Adrenal gland (tissue), 12 donors: Measurements from ENCODE around the gene TTF1. TPM values are rescaled to one million over a fixed set of nuclear protein-coding genes. Genes with fewer than 3 reads are reported as not detected.

Experiments used
- DNase-seq, 7 donors: peaks; one replicate each; pipeline ENCODE4 v3.0.0-alpha.2; 2019 to 2020
- H3K27ac ChIP-seq, 5 donors: fragments of 200-600 bp; sonication (generic) in 4 of 5; 1 replicate in 3 of 5; 2 replicates in 2 of 5; pipeline versions ENCODE4 v1.5.1 to v1.8.0; 2016 to 2020; ENCODE audit warnings: mild to moderate bottlenecking in 1 of 5
- H3K27me3 ChIP-seq: fragments of 200-600 bp; 2 replicates; pipeline ENCODE4 v1.8.0; 2021
- H3K36me3 ChIP-seq, 2 donors: fragments of 200-600 bp; replicated peaks in 1 of 2; 1 replicate in 1 of 2; 2 replicates in 1 of 2; pipeline versions ENCODE4 v1.5.1 to v1.8.0; 2018 to 2022
- H3K4me1 ChIP-seq, 2 donors: fragments of 200-600 bp; replicated peaks in 1 of 2; 1 replicate in 1 of 2; 2 replicates in 1 of 2; pipeline versions ENCODE4 v1.5.1 to v1.8.0; 2018 to 2021
- H3K4me3 ChIP-seq, 4 donors: fragments of 200-600 bp; sonication (generic) in 3 of 4; one replicate each; pipeline ENCODE4 v1.5.1; 2016 to 2018
- H3K9me3 ChIP-seq, 3 donors: fragments of 200-600 bp; sonication (generic) in 1 of 3; replicated peaks in 1 of 3; 1 replicate in 2 of 3; 2 replicates in 1 of 3; pipeline versions ENCODE4 v1.5.1 to v1.8.0; 2016 to 2021
- CTCF ChIP-seq, 6 experiments: fragments of 450-650 bp in 4 of 6; fragments of 200-600 bp in 2 of 6; sonication (generic) in 1 of 6; IDR thresholded peaks; 1 replicate in 5 of 6; 2 replicates in 1 of 6; pipeline versions ENCODE4 v1.5.1 to v1.8.0; 2016 to 2021; ENCODE audit warnings: antibody characterized with exemption in 6 of 6, mild to moderate bottlenecking in 2 of 6, moderate library complexity in 1 of 6
- POLR2A ChIP-seq, 2 donors: fragments of 450-650 bp; IDR thresholded peaks; one replicate each; pipeline ENCODE4 v1.6.1; 2017; ENCODE audit warnings: antibody characterized with exemption in 2 of 2, mild to moderate bottlenecking in 2 of 2, moderate library complexity in 1 of 2
- WGBS, 4 donors: extraction: QIAGEN DNeasy Blood & Tissue Kit in 2 of 4; methylation state at CpG; one replicate each; pipeline versions ENCODE4 v1.1.5 to v1.1.7; 2013 to 2017; 5-methylcytosine and 5-hydroxymethylcytosine counted together
- intact Hi-C, 2 donors: fragments of 100-400 bp; cut with DNase I; formaldehyde crosslinking; loops; one replicate each; pipeline versions ENCODE4 v1.14.1 to v1.15.0; 2022 to 2023
- polyA plus RNA-seq, 3 donors: library from polyadenylated mRNA; stranded (reverse); fragments of 200-250 nt in 2 of 3; fragments of 350-450 nt in 1 of 3; fragmentation: Illumina TruSeq in 1 of 3; extraction: RNeasy Lipid Tissue Mini Kit (QIAGEN cat#74804) in 1 of 3; gene quantifications; one replicate each; pipeline ENCODE4 v1.2.3, GENCODE V29; 2013 to 2014
- total RNA-seq, 9 donors: library from RNA; depleted of rRNA in 4 of 9; stranded (reverse); fragments of >200 nt in 4 of 9; fragments of 120-200 nt in 1 of 9; fragmentation: NEBNext Ultra II Directional in 1 of 9; extraction: Animal tissue kit (Norgen Biotek cat#: 25700) in 1 of 9; gene quantifications; one replicate each; pipeline versions ENCODE4 v1.1.0 to v1.2.4, GENCODE V29; 2013 to 2023
- donor health status: healthy with polysubstance abuse.
- donor health status: Bipolar disorder and iron deficiency.
- donor health status: DM: yes; HTN: yes; CAD: no.
- donor health status: DM: no; HTN: no; CAD: no.
- donor health status: DM: no; HTN: no; CAD: no.
- donor health status: DM: yes; HTN: yes; CAD: no.

The TTF1 gene
- total and polyA plus RNA-seq, 12 donors: 6.9 to 18.7 (median 10.1) TPM

DNA sequence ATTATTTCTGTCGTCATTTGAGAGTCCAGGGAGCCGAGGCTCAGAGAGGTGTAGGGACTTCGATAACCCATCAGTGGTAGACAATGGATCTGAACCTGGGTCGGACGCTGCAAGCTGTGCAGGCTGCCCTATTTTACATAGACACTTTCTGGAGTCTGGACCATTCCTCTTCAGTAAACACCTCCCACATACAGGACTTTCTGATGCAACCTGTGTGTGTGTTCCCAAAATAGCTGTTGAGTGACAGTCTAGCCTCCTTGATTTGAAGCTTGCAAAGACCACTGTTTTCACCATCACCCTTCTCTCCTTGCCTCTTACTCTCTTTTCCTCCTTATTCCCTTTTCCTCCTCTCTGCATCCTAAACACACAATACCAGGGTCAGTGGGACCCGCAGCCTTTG, 34.1 kb upstream of the TTF1 start:
- TF ChIP-seq CTCF (IDR thresholded peaks at IDR 0.05) (no peak), POLR2A (IDR thresholded peaks at IDR 0.05) (no peak)
- Histone ChIP-seq H3K36me3 (no peaks in the 10 kb centered on the region), H3K4me3 (no peak overlapping the region), H3K4me1 (no peaks in the 10 kb centered on the region), H3K27me3 (peaks cover 17% of the 10 kb centered on the region), H3K9me3 (no peaks in the 10 kb centered on the region), H3K27ac (no peak overlapping the region)
- 78 to 86% (median 82%) methylated on average over 6 of the region's 6 CpGs for WGBS, 4 donors
- no peak for DNase-seq
- intact Hi-C loops: no loop called here

DNA sequence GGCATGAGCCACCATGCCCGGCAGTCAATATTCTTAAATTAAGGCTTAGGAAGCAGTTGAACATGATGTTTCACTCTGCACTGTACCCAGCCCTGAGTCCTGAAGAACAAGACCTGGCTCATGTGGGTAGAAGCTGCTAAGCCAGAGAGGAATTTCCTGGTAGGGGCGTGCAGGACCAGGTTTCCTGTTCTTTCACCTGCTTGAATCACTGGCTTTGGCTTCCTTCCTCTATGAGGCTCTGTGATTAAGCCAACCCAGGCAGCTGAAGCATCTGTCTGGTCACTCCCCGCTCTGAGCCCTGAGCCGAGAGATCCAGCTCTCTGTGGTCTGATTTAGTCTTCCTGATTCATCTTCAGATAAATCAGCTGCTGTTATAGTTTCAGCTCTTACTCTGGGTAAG, 32.5 kb upstream of the TTF1 start:
- no peak overlapping the region for H3K4me3 ChIP-seq
- intact Hi-C loops: no loop called here
- peaks cover 14% of the 10 kb centered on the region for H3K27me3 ChIP-seq
- no peaks in the 10 kb centered on the region for H3K4me1 ChIP-seq
- 64 to 95% (median 77%) methylated on average over 2 to 4 of the region's 4 CpGs for WGBS, 4 donors
- no peaks in the 10 kb centered on the region for H3K36me3 ChIP-seq
- no peak overlapping the region for H3K27ac ChIP-seq
- TF ChIP-seq POLR2A (IDR thresholded peaks at IDR 0.05): no peak
- no peak for TF ChIP-seq CTCF (IDR thresholded peaks at IDR 0.05)
- no peaks in the 10 kb centered on the region for H3K9me3 ChIP-seq
- DNase-seq: no peak

DNA sequence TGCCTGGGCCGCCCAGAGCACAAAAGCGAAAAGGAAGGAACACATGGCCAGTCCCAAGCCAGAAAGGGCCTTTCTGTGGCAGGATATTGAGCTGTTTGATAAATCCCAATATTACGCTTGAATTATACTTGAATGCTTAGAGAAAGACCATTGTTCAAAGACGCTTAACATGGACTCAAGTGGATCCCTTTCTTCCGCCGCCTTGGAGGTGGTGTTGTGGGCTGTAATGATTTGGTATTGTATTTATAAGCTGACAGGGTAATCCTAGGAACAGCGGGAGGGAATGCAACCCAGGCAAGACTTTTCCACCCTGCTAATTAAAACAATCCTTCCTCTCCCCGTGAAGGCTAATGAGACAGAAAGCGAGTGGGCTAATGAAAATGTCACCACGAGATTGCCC, 28.2 kb upstream of the TTF1 start:
- no peaks in the 10 kb centered on the region for H3K9me3 ChIP-seq

DNA sequence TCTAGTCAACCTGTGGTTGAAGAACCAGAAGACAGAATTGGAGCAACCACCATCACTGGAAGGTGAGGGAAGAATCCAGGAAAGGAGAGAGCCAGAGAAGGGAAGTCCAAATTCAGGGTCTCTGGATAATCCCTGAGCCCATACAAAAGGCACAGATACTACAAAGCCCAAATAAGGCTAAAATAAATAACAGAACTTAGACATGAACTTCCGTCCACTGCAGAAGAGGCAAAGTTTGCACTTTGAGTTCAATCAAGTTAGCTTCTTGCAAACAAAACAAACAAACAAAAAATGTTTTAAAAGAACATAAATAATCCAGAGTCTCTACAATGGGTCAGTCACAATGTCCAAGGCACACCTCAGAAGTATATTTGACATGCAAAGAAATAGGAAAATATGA, 24.4 kb upstream of the TTF1 start:
- Histone ChIP-seq H3K27ac (no peak overlapping the region), H3K4me1 (no peaks in the 10 kb centered on the region), H3K27me3 (peaks cover 26% of the 10 kb centered on the region), H3K36me3 (no peaks in the 10 kb centered on the region), H3K9me3 (no peaks in the 10 kb centered on the region), H3K4me3 (no peak overlapping the region)
- intact Hi-C loops: no loop called here
- DNase-seq: no peak
- TF ChIP-seq POLR2A (IDR thresholded peaks at IDR 0.05): no peak
- TF ChIP-seq CTCF (IDR thresholded peaks at IDR 0.05): no peak
- WGBS, 4 donors: 42 to 59% (median 46%) methylated on average over 1 of the region's 1 CpG

More for the DNA sequence above, 28.2 kb upstream of the TTF1 start:
- Histone ChIP-seq H3K27ac (no peak overlapping the region), H3K27me3 (peaks cover 11% of the 10 kb centered on the region), H3K4me3 (no peak overlapping the region), H3K4me1 (no peaks in the 10 kb centered on the region), H3K36me3 (no peaks in the 10 kb centered on the region)
- TF ChIP-seq CTCF (IDR thresholded peaks at IDR 0.05) (no peak), POLR2A (IDR thresholded peaks at IDR 0.05) (no peak)
- intact Hi-C loops: no loop called here
- WGBS, 4 donors: 63 to 67% (median 64%) methylated on average over 10 of the region's 10 CpGs
- no peak for DNase-seq
